HCT116 (cell line): ENCODE data around the gene HMGB2.

Experiments used
- EZH2 ChIP-seq: fragments of 200-600 bp; sonication (generic); IDR thresholded peaks from 2 replicates; pipeline ENCODE4 v1.6.1; 2017; ENCODE audit warnings: antibody characterized with exemption, mixed run types
- EZH2phosphoT487 ChIP-seq: fragments of 200-600 bp; IDR thresholded peaks from 2 replicates; pipeline ENCODE4 v1.6.1; 2018; ENCODE audit warnings: antibody characterized with exemption, borderline replicate concordance
- SIN3A ChIP-seq: IDR thresholded peaks from 2 replicates; pipeline ENCODE4 v1.6.1; 2012; ENCODE audit warnings: low read depth
- SP1 ChIP-seq: IDR thresholded peaks from 2 replicates; pipeline ENCODE4 v1.6.1; 2012; ENCODE audit warnings: low read depth
- ZNF274 ChIP-seq: fragments of 200-500 bp; sonication (Bioruptor generic); IDR thresholded peaks from 2 replicates; pipeline ENCODE4 v1.6.1; 2014; ENCODE audit warnings: mild to moderate bottlenecking, low read depth, low read length, inconsistent platforms
- TF ChIP-seq, protein P1 (sequence below), 3 experiments: fragments of 200-600 bp in 1 of 3; sonication (generic) in 1 of 3; IDR thresholded peaks in 2 of 3; conservative IDR thresholded peaks in 1 of 3; 2 replicates each; pipeline ENCODE4 v1.5.1; 2012 to 2017; ENCODE audit warnings: low read depth in 2 of 3, low read length in 2 of 3, antibody characterized with exemption in 1 of 3, borderline replicate concordance in 1 of 3, control low read depth in 1 of 3, mild to moderate bottlenecking in 1 of 3, mixed read lengths in 1 of 3, mixed run types in 1 of 3, moderate library complexity in 1 of 3; ENCODE audit not compliant: insufficient read depth in 1 of 3
- TF ChIP-seq, protein P2 (sequence below): IDR thresholded peaks from 2 replicates; pipeline ENCODE4 v1.6.1; 2011; ENCODE audit warnings: mild to moderate bottlenecking, low read length, moderate library complexity; ENCODE audit not compliant: insufficient replicate concordance; ENCODE audit errors: extremely low read depth

DNA sequence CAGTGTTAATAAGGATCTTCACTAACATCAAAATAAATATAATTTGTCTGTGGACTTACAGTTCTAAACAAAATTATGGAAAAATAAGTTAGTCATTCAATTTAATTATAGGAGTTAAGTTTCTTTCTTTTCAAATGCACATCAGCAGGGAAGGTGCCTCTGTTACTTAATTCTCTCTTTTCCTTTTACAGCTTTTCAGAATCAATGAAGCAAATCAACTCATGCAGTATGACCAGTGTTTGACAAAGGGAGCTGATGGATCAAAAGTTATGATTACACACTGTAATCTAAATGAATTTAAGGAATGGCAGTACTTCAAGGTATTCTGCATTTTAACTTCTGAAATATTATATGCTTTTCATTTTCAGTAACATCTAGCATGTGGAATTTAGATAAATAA is 15.9 kb downstream of the HMGB2 start:
- TF ChIP-seq, protein P1, sequence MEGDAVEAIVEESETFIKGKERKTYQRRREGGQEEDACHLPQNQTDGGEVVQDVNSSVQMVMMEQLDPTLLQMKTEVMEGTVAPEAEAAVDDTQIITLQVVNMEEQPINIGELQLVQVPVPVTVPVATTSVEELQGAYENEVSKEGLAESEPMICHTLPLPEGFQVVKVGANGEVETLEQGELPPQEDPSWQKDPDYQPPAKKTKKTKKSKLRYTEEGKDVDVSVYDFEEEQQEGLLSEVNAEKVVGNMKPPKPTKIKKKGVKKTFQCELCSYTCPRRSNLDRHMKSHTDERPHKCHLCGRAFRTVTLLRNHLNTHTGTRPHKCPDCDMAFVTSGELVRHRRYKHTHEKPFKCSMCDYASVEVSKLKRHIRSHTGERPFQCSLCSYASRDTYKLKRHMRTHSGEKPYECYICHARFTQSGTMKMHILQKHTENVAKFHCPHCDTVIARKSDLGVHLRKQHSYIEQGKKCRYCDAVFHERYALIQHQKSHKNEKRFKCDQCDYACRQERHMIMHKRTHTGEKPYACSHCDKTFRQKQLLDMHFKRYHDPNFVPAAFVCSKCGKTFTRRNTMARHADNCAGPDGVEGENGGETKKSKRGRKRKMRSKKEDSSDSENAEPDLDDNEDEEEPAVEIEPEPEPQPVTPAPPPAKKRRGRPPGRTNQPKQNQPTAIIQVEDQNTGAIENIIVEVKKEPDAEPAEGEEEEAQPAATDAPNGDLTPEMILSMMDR (IDR thresholded peaks at IDR 0.05 in 2 of 3, conservative IDR thresholded peaks at IDR 0.05 in 1 of 3; ENCODE audit: borderline replicate concordance in 1 of 3, insufficient read depth in 1 of 3, low read depth in 2 of 3, low read length in 2 of 3), result no peak
- no peak for TF ChIP-seq SP1
- TF ChIP-seq EZH2, result no peak
- TF ChIP-seq ZNF274, result no peak
- TF ChIP-seq SIN3A, result no peak
- TF ChIP-seq, protein P2, sequence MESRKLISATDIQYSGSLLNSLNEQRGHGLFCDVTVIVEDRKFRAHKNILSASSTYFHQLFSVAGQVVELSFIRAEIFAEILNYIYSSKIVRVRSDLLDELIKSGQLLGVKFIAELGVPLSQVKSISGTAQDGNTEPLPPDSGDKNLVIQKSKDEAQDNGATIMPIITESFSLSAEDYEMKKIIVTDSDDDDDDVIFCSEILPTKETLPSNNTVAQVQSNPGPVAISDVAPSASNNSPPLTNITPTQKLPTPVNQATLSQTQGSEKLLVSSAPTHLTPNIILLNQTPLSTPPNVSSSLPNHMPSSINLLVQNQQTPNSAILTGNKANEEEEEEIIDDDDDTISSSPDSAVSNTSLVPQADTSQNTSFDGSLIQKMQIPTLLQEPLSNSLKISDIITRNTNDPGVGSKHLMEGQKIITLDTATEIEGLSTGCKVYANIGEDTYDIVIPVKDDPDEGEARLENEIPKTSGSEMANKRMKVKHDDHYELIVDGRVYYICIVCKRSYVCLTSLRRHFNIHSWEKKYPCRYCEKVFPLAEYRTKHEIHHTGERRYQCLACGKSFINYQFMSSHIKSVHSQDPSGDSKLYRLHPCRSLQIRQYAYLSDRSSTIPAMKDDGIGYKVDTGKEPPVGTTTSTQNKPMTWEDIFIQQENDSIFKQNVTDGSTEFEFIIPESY, result no peak
- TF ChIP-seq EZH2phosphoT487, result no peak
